ENCODE results near the gene TSPEAR. TPM values are rescaled to one million over a fixed set of nuclear protein-coding genes. Genes with fewer than 3 reads are reported as not detected.

Gene TSPEAR
- total RNA-seq, 1 experiment from 2014 or later: not detected

DNA sequence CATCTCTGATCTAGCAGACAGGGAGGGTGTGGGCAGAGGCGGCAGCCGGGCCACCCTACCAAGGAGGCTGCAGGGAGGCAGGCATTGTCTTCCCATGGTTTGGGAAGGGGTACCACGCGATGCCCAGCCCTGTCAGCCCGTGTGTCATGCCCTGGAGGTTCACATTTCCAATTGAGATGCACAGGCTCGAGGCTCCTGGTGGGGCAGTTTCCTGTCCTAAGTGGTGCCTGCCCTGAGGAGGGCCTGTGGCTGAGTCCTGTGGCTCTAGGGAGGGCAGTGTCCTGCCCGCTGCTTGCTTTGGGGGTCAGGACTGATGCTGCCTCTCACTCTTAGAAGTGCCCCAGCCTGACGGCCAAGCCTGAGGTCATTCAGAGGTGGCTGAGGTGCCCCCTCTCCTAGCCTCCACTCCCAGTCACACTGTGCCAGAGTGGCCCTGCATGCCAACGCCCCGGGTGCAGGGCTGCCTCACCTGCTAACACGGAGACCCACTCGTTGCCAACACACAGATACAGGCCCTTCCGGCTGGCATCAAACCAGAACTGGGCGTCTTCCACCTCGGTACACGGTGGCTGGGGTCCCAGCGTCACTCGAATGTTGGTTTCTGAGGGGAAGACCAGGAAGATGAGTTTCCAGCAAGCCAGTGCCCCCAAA is 183.3 kb downstream of the TSPEAR start:
- no peak for DNase-seq (ENCODE audit: low read depth, low spot score)
- in situ Hi-C loops (cut with HindIII; ENCODE audit: low pct_unique_long_range_greater_than_20kb, low sequenced_read_pairs): no loop called here

DNA sequence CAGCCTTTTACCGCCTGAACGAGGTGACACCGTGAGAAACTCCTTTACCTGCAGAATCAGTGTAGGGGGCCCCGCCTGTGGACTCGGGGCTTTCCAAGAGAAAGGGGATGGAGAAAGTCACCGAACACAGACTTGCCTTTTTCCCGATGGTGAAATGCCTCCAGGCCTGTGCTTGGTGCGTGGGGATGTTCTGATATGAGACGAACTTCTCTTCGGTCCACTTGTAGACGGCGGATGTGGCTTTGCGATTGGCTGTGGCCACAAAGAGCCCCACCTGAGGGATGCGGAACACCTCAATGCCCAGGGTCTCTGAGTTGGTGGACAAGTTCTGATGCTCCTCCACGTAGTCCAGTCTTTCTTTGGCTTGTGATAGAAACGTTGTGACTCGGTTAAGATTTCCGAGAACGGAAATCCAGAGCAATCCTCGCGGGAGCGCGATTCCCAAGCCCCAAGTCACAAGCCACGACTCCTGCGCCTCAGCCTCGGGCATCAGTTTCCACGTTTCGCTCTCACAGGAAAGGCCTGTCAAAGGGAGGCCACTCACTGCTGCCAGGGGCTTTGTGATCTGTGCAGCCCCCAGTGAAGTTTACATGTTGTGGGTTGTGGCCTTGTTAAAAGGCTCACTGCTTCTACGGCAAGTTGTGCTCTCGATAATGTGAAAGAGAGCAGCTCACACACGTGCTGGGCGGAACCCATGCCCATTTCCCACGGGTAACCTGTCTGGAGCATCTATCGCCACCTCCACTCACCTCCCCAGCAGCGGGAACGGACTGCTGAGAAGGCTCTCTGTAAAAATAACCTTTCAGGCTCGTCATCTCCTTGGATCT is 184.0 kb downstream of the TSPEAR start:
- in situ Hi-C loops (cut with HindIII; ENCODE audit: low pct_unique_long_range_greater_than_20kb, low sequenced_read_pairs): no loop called here
- no peak for DNase-seq (ENCODE audit: low read depth, low spot score)

DNA sequence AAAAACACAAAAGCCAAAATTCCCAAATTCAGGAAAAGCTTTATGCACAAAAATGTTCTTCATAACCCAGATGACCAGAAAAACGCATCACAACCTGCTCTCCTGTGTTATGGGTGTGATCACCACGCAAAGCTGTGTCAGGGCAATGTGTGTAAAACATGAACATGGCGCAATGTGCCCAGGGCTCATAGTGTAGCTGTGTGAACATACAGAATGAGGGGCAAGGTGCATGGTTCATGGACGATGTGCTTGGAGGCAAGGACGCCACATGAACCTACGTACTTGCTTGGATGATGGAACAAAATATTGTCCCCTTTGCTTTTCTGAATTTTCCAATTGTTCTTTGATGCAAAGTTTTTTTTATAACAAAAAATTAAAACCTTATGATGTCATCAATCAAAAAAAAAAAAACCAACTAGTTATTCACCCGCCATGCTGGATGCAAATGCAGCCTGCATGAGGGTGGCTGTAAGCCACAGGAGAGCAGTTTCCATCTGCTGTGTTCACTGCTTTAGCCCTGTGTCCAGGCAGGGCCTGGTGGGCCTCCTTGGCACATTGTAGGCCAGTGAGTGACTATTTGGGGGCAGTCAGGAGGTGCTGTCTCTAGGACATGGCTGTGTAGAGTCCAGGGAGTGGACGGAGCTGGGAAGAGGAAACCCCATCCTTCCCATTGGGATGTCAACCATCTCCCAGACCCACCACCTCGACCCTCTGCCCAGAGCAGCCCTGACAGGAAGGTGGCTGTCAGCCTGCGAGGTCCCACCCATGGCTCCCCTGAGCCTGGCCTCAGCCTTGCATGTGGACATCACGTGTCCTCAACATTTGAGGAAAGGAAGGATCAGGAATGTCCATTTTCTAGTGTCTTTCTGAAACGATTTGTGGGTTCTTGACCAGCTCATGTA is 185.0 kb downstream of the TSPEAR start:
- no peak for DNase-seq (ENCODE audit: low read depth, low spot score)
- in situ Hi-C loops (cut with HindIII; ENCODE audit: low pct_unique_long_range_greater_than_20kb, low sequenced_read_pairs): no loop called here

DNA sequence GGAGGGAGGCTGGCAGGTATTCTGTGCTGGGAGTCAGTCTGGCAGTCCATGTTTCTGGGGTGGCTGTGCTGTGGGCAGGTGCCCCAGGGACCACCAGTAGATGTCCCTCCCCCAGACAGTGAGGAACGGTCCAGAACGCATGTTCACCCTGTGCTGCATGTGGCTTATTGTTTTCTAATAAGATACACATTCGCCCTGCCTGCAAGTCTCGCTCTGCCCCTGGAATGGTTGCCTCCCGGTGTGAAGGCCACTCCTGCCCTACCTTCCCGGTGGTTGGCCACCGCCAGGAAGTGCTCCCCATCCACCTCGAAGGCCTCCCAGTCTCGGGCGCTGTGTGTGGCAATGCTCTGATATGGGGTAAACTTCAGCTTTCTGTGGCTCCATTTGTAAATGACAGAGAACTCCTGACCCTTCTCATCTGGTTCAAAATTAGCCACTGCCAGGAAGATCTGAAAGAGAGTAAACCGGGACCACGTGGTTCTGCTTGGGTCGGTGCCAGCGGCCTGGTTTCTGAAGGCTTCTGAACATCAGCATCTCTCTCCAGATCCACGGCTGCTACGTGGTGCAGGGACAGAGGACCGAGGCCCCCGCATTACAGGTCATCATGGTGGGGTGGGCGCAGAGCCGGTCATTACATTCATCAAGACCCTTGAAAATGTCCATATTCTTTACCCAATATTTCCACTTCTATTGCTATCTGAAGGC is 185.8 kb downstream of the TSPEAR start:
- no peak for DNase-seq (ENCODE audit: low read depth, low spot score)
- in situ Hi-C loops (cut with HindIII; ENCODE audit: low pct_unique_long_range_greater_than_20kb, low sequenced_read_pairs): no loop called here

DNA sequence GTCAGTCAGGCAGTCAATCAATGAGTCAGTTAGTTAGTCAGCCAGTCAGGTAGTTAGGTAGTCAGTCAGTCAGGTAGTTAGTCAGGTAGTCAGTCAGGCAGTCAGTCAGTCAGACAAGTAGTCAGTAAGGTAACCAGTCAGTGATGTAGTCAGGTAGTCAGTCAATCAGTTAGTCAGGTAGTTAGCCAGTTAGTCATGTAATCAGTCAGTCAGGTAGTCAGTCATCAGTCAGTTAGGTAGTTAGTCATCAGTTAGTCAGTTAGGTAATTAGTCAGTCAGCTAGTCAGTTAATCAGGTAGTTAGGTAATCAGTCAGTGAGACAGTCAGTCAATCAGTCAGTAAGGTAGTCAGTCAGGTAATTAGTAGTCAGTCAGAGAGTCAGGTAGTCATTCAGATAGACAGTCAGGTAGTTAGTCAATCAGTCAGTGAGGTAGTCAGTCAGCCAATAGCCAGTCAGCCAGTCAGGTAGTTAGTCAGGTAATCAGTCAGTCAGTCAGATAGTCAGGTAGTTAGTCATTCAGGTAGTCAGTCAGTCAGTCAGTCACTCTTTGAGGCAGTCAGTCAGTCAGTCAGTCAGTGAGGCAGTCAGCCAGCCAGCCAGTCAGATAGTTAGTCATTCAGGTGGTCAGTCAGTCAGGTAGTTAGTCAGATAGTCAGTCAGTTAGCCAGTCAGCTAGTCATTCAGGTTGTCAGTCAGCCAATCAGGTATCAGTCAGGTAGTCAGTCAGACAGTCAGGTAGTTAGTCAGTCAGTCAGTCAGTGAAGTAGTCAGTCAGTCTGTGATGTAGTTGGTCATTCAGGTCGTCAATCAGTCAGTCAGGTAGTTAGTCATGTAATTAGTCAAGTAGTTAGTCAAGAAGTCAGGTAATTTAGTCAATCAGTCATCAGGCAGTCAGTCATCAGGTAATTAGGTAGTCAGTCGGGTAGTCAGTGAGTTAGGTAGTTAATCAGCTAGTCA is 186.7 kb downstream of the TSPEAR start:
- no peak for DNase-seq (ENCODE audit: low read depth, low spot score)
- in situ Hi-C loops (cut with HindIII; ENCODE audit: low pct_unique_long_range_greater_than_20kb, low sequenced_read_pairs): no loop called here

DNA sequence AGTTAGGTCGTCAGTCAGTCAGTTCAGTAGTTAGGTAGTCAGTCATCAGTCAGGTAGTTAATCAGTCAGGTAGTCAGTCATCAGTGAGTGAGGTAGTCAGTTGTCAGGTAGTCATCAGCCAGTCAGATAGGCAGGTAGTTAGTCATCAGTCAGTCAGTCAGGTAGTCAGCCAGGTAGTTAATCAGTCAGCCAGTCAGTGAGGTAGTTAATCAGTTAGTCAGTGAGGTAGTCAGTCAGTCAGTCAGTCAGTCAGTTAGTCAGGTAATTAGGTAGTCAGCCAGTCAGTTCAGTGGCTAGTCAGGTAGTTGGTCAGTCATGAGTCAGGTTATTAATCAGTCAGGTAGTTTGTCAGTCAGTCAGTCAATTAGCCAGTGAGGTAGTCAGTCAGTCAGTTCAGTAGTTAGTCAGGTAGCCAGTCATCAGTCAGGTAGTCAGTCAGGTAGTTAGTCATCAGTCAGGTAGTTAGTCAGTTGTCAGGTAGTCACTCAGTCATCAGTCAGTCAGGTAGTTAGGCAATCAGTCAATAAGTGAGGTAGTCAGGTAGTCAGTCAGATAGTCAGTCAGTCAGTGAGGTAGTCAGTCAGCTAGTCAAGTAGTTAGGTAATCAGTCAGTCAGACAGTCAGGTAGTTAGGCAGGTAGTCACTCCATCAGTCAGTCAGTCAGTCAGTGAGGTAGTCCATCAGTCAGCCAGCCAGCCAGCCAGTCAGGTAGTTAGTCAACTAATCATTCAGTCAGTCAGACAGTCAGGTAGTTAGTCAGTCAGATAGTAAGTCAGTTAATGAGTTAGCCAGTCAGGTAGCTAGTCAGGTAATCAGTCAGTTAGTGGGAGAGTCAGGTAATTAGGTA is 187.6 kb downstream of the TSPEAR start:
- in situ Hi-C loops (cut with HindIII; ENCODE audit: low pct_unique_long_range_greater_than_20kb, low sequenced_read_pairs): no loop called here
- no peak for DNase-seq (ENCODE audit: low read depth, low spot score)

DNA sequence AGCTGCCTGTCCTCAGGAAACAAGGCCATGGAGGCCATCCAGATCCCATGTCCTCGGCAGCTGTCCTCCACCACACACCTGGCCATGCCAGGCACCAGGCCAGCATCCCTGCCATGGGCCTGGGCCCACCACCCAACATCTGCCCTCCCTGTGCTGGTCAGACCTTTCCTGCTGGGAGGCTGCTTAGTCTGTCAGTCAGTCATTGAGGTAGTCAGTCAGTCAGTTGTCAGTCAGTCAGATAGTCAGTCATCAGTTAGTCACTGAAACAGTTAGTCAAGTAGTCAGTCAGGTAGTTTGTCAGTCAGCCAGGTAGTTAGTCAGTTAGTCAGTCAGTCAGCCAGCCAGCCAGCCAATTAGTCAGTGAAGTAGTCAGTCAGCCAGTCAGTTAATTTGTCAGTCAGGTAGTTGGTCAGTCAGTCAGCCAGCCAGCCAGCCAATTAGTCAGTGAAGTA is 188.6 kb downstream of the TSPEAR start:
- no peak for DNase-seq (ENCODE audit: low read depth, low spot score)
- in situ Hi-C loops (cut with HindIII; ENCODE audit: low pct_unique_long_range_greater_than_20kb, low sequenced_read_pairs): no loop called here

DNA sequence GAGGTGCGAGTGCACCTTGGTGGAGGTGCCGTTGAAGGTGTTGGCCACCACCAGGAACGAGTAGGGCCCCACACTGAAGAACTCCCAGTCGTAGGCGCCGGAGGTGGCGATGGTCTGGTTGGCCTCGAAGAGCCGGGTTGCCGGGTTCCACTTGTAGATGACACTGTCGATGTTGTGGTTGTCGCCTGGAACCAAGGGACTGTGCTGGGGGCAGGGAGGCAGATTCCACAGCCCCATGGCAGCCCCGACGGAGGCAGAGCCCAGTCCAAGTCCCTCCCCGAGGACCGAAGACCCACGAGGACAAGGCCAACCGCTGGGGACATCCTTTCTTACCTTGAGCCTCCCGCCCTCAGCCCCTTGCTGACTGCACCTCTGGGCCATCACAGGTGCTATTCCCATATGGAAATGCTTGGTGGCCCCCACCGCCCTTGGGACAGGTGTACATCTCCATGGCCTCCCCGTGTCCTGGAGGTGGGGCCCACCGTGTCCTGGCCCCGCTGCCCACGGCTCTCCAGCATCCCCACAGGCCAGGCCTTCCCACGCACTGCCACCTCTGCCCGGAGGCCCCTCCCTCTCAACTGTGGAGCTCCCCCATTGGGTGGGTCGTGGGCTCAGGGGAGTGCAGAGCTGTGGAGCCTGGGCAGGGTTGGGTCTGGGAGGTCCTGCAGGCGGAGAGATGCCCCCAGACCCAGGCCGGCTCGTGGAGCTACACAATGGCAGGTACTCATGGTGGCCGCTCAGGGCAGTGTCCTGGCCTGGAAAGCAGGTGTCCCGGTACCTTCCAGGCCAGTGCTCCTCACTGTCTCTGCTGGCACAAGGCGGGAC is 189.2 kb downstream of the TSPEAR start:
- DNase-seq (ENCODE audit: low read depth, low spot score): no peak
- in situ Hi-C loops (cut with HindIII; ENCODE audit: low pct_unique_long_range_greater_than_20kb, low sequenced_read_pairs): no loop called here

DNA sequence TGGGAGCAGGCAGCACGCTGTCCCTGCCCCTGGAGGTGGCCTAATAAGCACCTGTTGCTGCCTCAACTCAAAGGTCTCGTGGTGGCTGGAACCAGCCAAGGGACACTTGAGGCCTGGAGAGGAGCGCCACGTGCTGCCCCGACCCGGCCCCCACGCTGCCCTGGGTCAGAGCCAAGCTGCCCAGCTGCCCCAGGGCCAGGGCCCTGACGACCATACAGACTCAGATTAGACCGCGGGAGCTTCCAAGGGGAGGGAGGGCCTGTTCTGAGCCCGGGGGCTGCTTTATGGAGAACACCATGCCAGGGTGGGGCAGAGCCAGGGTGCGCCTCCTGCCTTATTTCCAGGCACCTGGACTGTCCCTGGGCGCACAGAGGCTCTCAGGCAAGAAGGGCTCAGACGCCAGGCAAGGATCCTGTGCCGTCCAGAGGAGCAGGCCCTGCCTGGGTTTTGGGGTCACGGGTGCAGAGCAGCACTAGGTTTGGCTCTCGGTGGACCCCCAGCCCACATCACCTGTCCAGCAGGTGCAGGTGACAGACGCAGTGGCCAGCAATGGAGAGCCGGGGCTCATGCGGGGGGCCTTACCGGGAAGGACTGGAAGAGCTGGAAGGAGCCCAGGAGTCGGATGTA is 190.0 kb downstream of the TSPEAR start:
- in situ Hi-C loops (cut with HindIII; ENCODE audit: low pct_unique_long_range_greater_than_20kb, low sequenced_read_pairs): no loop called here
- DNase-seq (ENCODE audit: low read depth, low spot score): no peak

DNA sequence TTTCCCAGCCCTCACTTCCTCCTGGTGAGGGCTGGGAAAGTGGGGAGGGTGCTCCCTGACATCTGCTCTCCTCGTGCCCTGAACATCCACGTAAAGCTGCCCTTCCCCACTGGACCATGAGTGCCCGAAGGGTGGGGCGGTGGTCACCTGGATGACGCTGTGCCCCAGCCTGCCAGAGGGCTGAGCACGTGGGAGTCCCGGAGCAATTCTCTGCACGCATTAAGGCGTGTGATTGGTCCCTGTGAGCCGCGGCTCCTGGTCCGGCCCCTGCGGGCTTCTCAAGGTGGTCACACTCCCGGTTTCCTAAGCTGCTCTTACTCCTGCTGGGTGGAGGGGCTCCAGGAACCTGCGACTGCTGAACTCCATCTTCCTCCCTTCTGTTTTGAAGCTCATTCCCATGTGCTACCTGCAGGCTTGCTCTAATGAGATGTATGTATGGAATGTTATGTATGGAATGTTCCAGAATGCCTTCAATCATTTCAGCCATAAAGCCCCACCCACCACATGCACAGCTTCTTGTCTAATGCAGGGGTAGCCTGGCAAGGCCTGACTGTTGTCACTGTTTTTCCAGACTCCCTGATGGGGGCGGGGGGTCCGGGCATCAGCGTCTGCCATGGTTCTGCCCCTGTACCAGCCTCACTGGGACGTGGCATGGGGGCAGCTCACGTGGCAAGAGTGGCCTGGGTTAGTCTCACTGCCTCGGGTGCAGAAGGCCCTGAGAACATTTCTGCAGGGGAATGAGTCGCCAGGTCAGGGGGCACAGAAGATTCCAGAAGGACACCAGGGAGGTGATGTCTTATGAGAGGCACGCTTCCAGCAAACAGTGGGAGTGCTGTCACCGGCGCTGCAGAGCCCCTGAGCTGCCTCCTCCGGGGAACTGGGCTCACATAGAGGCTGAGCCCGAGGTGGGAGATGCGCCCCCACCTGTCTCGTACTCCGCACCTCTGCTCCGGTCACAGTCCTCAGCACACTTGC is 190.8 kb downstream of the TSPEAR start:
- no peak for DNase-seq (ENCODE audit: low read depth, low spot score)
- in situ Hi-C loops (cut with HindIII; ENCODE audit: low pct_unique_long_range_greater_than_20kb, low sequenced_read_pairs): no loop called here

DNA sequence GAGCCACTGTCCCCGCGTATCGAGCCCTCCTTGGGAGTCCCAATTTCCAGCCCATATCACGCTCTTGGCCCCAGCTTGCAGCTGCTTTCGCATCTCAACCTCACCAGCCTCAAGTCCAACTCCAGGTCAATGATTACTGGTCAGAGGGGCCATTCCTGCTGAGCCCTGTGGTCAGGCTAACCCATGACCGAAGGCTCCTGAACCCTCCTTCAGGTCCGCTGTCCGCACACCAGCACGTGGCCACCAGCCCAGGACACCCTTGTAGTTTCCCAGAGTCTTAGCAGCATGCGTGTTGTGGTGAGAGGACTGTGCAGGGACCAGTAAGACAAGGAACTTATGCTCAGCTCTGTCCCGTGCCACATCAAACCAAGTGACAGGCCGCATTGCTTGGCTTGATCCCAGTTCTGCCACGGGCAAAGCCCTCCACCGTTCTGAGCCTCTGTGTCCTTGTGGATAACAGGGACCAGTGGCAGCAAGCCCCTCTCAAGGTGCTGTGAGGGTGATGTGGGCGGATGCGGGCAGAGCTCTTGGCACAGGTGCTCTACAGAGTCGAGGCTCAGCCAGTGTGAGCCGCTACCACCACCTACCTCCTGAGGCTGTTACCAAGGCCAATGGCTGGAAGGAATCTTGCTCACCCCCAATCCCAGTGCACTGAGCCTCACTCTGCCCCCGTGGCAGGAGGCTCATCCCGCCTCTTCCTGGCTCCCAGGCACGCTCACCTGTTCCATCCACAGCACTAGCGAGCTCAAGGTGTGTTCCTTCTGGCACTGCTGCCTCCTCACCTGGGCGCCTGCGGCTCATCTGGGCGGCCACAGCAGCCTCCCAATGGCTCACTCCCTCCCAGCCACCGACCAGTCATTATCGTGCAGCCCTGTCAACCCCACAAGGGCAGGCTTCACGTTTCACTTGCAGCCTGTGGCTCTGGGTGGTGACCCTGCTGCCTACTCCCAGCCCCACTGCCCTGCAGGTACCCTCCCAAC is 191.7 kb downstream of the TSPEAR start:
- DNase-seq (ENCODE audit: low read depth, low spot score): no peak
- in situ Hi-C loops (cut with HindIII; ENCODE audit: low pct_unique_long_range_greater_than_20kb, low sequenced_read_pairs): no loop called here

DNA sequence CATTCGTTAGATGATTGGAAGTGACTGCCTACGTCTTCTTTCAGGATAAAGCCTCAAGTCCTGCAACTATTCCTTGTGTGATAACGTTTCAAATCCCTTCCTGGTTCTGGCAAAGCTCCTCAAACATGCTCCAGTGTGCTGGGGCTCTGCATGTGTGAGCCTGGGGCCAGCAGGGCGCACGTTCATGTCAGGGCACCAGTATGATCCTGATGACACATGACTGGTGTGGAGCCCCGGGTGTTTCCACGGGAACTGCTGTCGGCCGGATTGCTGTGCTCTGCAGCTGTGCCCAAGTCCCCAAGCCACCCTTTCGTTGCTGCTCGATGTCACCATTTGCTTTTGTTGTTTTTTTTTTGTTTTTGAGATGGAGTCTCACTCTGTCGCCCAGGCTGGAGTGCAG is 192.7 kb downstream of the TSPEAR start:
- no peak for DNase-seq (ENCODE audit: low read depth, low spot score)
- in situ Hi-C loops (cut with HindIII; ENCODE audit: low pct_unique_long_range_greater_than_20kb, low sequenced_read_pairs): no loop called here
